CD4-positive, alpha-beta T cell treated with Interleukin-21 for 1 hour (primary cell): ENCODE measurements around the gene MARCO.

Source experiments
- DNase-seq: peaks from one replicate; pipeline ENCODE4 v3.0.0-alpha.2; 2020

Gene MARCO

GRCh38 chr2:118942031-118942430, at the start of gene MARCO:
Gene MARCO (plus strand): TSS chr2:118942194. CDS start chr2:118942301, 107 bp downstream.
- no peak for DNase-seq

GRCh38 chr2:118893100-118893499, 48.9 kb upstream of the MARCO start:
- DNase-seq, result no peak

- no peak for DNase-seq
Observed at GRCh38 chr2:118902266-118903028, 39.5 kb upstream of the MARCO start.

DNA sequence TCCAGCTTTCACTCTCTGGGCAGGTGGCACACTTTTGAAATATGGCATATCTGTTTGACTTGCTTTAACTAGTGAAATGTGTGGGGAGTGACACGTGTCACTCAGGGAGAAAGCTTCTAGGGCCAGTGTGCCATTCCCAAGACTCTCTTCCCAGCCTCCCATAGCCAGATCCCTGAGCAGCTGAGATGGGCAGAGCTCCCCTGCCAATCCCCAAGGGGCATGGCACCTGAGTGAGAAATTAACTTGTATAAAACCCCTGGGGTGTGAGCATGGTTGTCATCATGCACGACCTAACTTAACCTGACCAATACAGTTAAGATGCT, 39.0 kb upstream of the MARCO start:
- no peak for DNase-seq

DNA sequence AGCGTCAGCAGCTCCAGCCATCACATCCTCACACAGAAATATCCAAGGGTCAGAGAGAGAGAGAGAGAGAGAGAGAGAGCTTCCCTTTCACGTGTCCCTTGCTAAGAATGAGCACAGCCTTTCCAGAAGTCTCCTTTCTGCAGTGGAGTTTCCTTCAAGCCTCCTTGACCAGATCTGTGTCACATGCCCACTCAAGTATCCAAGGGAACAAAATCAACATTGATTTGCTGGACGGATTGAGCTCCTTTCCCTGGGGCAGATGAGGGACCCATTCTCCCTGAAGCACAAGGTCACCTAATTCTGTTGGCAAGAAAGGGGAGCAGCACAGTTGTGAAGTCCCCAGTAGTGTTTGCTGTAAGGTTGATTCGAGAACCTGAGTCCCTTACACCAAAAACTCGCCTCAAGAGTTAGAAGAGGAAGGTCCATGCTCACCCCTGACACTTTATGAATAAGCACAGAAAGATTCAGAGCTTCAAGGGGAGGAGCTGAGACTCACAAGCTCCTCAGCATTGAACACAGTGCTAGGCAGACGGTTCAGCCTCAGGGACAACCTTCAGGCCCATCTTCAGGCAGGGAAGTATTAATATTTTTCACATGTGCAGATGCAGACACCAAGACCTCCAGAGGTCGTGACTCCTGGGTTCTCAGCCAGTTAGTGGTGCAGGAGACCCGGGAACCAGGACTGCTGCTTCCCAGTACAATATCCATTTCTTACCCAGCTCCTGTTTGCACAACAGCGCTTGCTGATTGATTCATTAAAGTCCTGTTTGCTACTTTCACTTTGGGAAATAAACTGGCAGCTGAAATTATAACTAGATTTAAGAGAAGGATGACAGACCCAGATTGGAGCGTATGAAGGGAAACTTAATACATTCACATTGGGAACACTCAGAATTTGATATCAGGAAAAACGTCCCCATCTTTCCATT, 38.2 kb upstream of the MARCO start:
- DNase-seq, result no peak

GRCh38 chr2:118905206-118905605, 36.8 kb upstream of the MARCO start:
- DNase-seq, result no peak

GRCh38 chr2:118906186-118906585, 35.8 kb upstream of the MARCO start:
- DNase-seq, result no peak

GRCh38 chr2:118907759-118908158, 34.2 kb upstream of the MARCO start:
- DNase-seq, result no peak

- DNase-seq, result no peak
Observed at GRCh38 chr2:118909191-118909590, 32.8 kb upstream of the MARCO start.

- no peak for DNase-seq
Observed at GRCh38 chr2:118911166-118911856, 30.7 kb upstream of the MARCO start.

GRCh38 chr2:118911936-118912335, 30.1 kb upstream of the MARCO start:
- DNase-seq, result no peak

DNA sequence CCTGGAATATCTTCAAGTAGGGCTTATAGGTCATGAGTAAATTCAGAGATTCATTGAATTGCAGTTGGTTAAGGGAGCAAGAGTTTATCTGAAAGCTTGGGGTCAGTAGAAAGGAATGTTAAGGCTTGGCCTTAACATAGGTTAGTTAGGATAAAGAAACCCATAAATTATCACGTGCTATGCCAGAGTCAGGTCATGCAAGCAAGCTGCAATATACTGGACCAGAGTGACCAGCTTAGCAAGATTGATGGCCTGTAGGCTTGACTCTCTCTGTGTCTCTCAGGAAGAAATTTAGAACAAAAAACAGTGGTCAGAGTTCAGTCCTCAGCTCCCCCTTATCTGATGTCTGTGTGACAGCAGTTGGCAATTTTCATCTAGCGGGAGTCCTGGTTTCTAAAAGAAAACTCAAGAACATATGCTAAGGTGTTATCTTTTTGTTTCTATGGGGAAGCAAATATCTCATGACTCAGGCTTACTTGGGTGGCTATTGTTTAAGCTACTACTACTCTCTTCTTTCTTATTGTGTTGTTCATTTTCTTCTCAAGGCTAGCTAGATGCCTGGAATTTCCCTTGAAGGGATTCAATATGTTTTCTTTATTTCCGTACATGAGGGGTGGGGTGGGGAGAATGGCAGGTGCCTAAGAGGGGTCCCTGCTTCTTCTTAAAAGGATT, 28.7 kb upstream of the MARCO start:
- DNase-seq, result no peak

DNA sequence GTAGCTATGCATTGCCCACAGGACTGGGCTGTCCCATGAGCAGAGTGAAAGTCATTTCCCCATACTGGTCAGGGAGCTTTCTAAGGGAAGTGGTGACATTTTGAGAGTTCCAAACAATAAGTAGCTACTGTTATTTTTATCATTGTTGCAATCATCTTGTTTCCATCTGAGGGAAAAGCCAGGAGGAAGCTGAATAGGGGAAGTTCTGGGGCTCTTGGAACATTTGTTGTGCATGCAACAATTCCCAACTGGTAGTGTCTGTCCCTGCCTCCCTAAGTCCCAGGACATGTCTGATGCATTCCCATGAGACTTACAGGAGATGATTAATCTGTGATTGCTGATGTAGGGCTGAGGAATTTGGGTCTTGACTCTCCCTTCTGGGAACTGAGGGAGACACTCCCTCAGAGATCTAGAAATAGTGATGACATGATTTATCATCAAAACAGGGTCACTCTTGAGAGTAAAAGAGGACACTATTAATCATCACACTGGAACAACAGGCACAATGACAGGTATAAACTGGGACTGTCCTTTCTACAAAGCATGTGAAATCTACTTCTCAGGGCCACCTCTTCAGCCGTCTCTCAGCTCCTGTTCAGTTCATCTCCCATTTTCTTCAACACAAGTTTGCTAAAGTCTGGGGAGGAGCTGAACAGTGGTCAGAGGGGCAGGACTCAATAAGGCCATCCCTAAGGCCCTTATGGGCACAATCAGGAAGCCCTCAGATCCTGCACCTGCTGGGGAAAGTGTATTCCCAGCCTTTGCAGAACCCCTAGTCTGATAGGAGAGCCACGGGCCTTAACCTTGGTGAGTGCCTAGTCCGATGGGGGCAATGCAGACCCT, 28.0 kb upstream of the MARCO start:
- DNase-seq, result no peak

DNA sequence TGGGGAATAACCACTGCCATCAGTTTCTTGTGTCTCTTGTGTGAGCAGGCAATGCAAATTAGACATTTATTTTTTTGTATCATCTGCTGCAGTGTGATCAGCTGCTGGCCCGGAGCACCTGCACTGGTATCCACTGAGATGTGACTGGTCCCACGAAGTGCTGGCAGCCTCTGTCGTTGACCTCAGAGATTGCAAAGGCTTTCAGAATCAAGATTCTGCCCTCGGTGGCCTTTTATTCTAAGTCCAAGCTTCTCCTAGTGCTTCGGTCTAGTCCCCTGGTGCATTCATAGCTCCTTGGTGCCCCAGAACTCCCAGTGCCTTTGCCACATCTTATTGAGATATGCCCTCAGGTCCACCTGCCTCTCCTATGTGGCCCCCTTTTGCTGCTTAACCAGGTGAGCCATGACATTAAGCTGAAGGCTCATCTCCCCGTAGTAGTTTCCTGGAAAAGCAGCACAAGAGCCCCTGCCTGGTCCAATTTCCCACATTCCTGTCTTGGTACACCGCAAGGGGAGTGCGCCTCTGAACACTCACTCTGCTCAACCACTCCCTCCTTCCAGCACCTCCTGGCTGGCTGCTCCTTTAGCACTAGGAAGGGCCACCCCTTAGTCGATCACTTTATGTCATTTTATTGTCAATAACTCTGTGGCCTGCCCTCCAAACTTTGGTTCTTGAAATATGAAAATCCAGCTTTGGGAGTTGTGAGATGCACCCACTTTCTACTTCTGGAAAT, 27.1 kb upstream of the MARCO start:
- DNase-seq, result no peak

DNA sequence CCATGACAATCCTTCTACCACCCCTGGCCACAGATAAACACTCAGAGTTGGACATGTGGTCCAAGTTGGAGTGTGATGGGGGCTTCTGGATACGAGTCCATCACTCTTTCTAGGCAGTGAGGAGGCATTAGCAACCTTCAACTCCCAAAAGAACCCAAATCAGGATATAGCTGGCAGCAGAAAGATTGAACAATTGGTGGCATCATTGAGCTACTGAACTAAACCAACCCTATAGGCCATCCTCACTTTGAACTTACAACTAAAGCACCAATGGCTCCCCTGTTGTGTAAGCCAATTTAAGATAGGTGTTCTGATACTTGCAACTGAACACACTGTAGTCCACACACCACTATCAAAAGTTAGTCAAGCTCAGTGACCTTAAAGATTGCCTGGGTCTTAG, 24.0 kb upstream of the MARCO start:
- DNase-seq, result no peak

DNA sequence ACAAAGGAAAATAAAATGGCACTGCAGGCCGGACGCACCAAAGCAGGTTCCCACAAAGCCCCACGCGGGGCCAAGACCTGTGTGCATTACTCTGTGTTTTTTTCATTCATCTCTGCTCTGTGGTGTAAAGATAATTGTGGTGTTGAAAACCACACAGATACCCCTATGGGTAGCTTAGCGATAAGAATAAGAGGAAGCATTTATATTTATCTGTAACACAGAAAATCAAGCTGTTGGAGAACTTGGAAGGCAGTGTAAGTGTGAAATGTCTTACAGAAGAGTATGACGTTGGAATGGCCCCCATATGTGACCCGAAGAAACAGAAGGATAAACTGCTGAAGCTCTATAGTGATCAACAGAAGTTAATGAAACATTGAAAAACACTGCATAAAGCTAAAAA, 20.3 kb upstream of the MARCO start:
- no peak for DNase-seq

DNA sequence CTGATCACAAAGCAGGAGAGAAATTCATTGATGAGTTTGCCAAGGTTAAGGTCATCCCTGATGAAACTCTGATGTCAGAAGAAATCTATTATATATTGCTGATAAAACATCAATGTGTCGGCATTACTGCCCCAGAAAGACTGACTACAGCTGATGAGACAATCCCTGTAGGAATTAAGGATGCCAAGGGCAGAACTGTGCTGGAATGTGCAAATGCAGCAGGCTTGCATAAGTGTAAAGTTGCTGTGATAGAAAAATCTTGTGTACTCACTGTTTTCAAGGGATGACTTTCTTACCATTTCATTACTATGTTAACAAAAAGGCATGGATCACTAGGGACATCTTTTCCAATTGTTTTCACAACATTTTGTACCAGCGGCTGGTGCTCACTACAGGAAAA, 19.7 kb upstream of the MARCO start:
- DNase-seq, result no peak

GRCh38 chr2:118923371-118923770, 18.6 kb upstream of the MARCO start:
- DNase-seq, result no peak

- DNase-seq, result no peak
Observed at GRCh38 chr2:118925476-118925875, 16.5 kb upstream of the MARCO start.

DNA sequence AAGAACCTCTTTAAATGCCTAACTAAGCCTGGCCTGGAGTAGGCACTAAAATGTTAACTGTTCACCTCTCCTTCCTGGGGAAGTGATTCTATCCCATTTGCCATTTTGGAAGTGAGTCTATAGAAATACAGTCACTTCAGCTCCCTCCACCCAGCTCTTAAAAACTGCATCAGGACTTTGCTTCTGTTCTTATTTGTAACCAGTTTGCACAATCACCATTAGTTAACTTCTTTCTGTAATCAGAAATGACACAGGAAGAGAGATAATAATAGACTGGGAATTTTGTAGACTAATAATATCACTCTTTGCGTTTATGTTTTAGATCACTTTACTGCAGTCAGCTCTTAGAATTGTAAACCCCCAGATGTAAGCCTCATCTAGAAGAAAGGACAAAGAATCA, 16.0 kb upstream of the MARCO start:
- no peak for DNase-seq

GRCh38 chr2:118929059-118929458, 12.9 kb upstream of the MARCO start:
- DNase-seq, result no peak
